ENCODE data around the gene PTPN3.
"Not testable (repeated sequence)": the region's sequence is repeated elsewhere in the genome, so short reads cannot be mapped to it uniquely, and the experiment has no call there.

Gene PTPN3

GRCh38 chr9:109498195-109499092 is at the start of gene PTPN3:
Gene PTPN3, minus strand, starts transcription at chr9:109498307. Its CDS starts 34,873 bp downstream, at chr9:109463434.
- DNase-seq (ENCODE audit: low read depth): no peak

- DNase-seq (ENCODE audit: low read depth): not testable (repeated sequence)
Observed at GRCh38 chr9:109544954-109545353, 46.8 kb upstream of the PTPN3 start.

- no peak for DNase-seq (ENCODE audit: low read depth)
Observed at GRCh38 chr9:109542922-109543321, 44.8 kb upstream of the PTPN3 start.

- no peak for DNase-seq (ENCODE audit: low read depth)
Observed at GRCh38 chr9:109538346-109538745, 40.2 kb upstream of the PTPN3 start.

GRCh38 chr9:109537288-109537687 is 39.2 kb upstream of the PTPN3 start:
- no peak for DNase-seq (ENCODE audit: low read depth)

- no peak for DNase-seq (ENCODE audit: low read depth)
Observed at GRCh38 chr9:109536859-109537258, 38.8 kb upstream of the PTPN3 start.

- DNase-seq (ENCODE audit: low read depth): no peak
Observed at GRCh38 chr9:109535365-109535764, 37.3 kb upstream of the PTPN3 start.

- no peak for DNase-seq (ENCODE audit: low read depth)
Observed at GRCh38 chr9:109534151-109534550, 36.0 kb upstream of the PTPN3 start.

- not testable (repeated sequence) for DNase-seq (ENCODE audit: low read depth)
Observed at GRCh38 chr9:109532652-109533051, 34.5 kb upstream of the PTPN3 start.

- DNase-seq (ENCODE audit: low read depth): no peak
Observed at GRCh38 chr9:109522106-109522505, 24.0 kb upstream of the PTPN3 start.

- DNase-seq (ENCODE audit: low read depth): peak; percentile 70
Observed at GRCh38 chr9:109520475-109521132, 22.5 kb upstream of the PTPN3 start.

- DNase-seq (ENCODE audit: low read depth): no peak
Observed at GRCh38 chr9:109519366-109519765, 21.3 kb upstream of the PTPN3 start.

- no peak for DNase-seq (ENCODE audit: low read depth)
Observed at GRCh38 chr9:109518621-109519335, 20.7 kb upstream of the PTPN3 start.

GRCh38 chr9:109517901-109518377 is 19.8 kb upstream of the PTPN3 start:
- DNase-seq (ENCODE audit: low read depth): no peak

- no peak for DNase-seq (ENCODE audit: low read depth)
Observed at GRCh38 chr9:109513871-109514270, 15.8 kb upstream of the PTPN3 start.

GRCh38 chr9:109512170-109512756 is 14.2 kb upstream of the PTPN3 start:
- DNase-seq (ENCODE audit: low read depth): no peak

GRCh38 chr9:109510506-109510905 is 12.4 kb upstream of the PTPN3 start:
- no peak for DNase-seq (ENCODE audit: low read depth)

GRCh38 chr9:109510042-109510441 is 11.9 kb upstream of the PTPN3 start:
- DNase-seq (ENCODE audit: low read depth): not testable (repeated sequence)

- DNase-seq (ENCODE audit: low read depth): no peak
Observed at GRCh38 chr9:109509611-109510010, 11.5 kb upstream of the PTPN3 start.

- DNase-seq (ENCODE audit: low read depth): peak; percentile 86
Observed at GRCh38 chr9:109507421-109507838, 9.3 kb upstream of the PTPN3 start.

GRCh38 chr9:109506097-109506712 is 8.1 kb upstream of the PTPN3 start:
- DNase-seq (ENCODE audit: low read depth): no peak

GRCh38 chr9:109504689-109505088 is 6.6 kb upstream of the PTPN3 start:
- DNase-seq (ENCODE audit: low read depth): no peak

All from EH (cell line).